GM18858 (cell line): ENCODE results near the gene ANKLE1.

Experiments
- ATAC-seq: cut with Tn5 transposase; IDR thresholded peaks from one replicate; pipeline ENCODE4 v1.9.1; 2021; ENCODE audit not compliant: unreplicated experiment

ANKLE1 gene, protein sequence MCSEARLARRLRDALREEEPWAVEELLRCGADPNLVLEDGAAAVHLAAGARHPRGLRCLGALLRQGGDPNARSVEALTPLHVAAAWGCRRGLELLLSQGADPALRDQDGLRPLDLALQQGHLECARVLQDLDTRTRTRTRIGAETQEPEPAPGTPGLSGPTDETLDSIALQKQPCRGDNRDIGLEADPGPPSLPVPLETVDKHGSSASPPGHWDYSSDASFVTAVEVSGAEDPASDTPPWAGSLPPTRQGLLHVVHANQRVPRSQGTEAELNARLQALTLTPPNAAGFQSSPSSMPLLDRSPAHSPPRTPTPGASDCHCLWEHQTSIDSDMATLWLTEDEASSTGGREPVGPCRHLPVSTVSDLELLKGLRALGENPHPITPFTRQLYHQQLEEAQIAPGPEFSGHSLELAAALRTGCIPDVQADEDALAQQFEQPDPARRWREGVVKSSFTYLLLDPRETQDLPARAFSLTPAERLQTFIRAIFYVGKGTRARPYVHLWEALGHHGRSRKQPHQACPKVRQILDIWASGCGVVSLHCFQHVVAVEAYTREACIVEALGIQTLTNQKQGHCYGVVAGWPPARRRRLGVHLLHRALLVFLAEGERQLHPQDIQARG

DNA sequence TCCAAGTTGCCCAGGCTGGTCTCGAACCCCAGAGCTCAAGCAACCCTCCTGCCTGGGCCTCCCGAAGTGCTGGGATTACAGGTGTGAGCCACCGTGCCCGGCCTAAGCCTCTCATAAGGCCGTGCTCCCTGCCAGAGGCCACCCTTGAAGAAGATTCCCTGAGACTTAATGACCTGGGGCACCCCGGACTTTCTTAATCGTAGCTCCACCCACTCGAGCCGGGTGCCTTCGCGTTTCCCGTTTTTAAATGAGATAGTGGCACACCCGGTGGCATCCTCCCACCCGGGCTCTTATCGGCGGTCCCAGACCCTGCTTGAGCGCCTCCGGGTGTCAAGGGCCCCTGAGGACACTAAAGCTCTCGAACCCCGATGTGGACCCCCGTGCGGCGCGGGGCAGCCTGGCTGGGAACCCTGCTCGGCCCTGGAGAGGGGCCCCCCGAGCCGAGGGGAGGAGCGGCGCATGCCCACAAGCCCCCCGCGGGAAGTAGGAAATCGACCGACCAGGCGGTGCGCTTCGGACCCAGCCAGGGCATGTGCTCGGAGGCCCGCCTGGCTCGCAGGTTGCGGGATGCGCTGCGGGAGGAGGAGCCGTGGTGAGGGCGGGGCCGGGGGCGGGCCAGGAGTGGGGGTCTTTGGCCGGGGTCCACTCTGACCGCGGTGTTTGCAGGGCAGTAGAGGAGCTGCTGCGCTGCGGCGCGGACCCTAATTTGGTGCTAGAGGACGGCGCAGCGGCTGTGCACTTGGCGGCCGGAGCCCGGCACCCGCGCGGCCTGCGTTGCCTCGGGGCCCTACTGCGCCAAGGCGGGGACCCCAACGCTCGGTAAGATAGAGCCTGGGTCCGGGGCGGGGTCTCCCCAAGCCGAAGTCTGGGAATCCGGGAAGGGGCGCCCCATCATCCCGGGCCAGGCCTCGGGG is at the start of gene ANKLE1:
ANKLE1 (plus strand) TSS at position 511 of the 914 bp plus-strand sequence; CDS start at position 531, 20 bp downstream.
- no peak for ATAC-seq

DNA sequence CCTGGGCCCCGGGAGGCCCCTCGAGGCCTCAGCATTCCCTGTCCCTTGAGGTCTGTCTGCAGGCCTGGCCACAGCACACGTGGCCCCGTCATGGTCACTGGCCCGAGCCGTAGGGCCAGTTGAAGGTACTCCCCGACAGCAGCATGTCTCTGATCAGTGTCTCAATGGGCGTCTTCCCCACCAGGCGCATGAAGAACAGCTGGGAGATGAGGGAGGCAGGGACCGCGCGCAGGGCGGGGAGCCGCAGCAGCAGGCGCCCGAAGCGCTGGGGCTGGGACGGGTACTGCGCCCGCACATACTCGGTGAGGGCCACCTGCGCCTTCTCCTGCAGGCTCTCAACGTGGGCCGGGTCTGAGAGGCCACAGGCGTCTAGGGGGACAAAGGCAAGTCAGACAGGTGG is 49.4 kb upstream of the ANKLE1 start:
- no peak for ATAC-seq

DNA sequence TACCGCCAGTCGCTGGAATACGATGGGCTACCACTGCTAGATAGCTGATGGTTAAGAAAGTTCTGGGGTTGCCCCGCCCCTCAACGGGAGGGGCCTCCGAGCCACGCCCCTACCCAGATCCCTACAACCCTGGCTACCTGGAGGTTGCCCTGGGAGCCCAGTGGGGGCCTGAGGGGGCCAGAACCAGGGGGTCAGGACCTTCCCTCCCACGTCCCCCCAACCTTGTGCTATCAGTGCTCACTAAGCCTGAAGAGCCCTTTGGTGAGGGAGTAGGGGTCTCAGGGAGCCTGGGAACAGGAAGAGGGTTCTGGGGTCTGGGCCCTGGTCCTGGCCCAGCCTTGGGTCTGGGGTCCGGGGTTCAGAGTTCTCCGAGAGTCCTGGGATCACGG is 46.8 kb upstream of the ANKLE1 start:
- ATAC-seq = no peak

DNA sequence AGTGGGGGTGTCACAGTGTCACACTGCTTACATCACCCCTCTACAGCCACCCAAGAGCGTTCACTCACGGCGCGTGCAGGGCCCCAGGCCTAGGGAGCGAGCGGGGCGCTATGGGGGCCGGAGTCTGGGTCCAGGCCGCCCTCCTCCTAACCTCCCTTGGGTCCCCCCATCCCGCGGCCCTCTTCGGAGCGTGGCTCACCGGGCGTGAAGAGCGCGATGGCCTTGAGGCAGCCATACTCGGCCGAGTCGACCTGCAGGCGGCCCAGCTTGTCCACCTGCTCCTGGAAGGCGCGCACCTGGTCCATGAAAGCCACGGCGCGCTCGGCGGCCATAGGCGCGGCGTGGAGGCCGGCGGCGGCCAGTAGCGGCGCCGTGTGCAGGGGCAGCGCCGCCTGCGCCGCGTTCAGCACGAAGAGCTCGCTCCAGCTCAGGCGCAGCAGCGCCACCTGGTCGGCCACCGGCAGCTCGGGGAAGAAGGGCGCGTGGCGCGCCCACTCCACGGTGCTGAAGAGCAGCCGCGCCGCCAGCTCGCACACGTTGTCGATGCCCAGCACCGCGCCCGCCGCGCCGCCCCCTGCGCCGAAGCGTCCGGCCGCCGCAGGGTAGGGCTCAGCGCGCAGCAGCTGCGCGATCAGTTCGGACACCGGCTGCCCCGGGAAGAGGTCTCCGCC is 46.3 kb upstream of the ANKLE1 start:
- ATAC-seq = no peak

DNA sequence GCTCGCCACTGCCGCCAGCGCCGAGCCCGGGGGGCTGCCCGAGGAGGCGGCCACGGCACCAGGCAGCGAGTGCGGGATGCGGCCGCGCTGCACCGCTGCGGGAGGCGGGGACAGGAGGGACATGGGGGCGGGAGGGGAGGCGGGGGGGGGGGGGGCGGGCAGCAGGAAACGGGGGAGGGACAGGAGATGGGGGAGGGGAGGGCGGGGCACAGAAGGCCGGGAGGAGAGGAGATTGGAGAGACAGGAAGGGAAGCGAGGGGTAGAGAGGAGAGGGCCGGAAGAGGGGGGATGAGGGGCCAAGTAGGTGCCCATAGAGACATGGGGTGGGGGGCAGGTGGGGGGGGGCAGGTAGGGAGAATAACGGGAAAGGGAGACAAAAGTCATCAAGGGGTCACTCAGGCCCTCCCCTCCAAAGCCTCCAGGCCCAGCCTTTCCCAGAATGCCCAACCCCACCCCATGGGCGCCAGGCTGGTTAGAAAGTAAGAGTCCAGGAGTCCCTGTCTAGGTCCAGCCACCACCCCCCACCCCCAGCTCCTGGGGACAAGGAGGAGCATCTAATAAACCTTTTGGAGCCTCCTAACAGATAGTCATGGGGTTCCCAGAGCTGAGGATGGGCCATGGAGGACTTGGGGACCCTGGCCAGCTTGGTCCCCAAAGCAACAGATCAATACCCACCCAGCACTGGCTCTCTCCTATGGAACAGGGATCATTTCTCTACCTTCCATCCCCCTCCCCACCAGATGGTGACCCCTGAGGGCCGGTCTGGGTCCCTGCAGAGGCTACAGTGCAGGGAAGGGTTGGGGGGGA is 45.5 kb upstream of the ANKLE1 start:
- ATAC-seq = no peak

DNA sequence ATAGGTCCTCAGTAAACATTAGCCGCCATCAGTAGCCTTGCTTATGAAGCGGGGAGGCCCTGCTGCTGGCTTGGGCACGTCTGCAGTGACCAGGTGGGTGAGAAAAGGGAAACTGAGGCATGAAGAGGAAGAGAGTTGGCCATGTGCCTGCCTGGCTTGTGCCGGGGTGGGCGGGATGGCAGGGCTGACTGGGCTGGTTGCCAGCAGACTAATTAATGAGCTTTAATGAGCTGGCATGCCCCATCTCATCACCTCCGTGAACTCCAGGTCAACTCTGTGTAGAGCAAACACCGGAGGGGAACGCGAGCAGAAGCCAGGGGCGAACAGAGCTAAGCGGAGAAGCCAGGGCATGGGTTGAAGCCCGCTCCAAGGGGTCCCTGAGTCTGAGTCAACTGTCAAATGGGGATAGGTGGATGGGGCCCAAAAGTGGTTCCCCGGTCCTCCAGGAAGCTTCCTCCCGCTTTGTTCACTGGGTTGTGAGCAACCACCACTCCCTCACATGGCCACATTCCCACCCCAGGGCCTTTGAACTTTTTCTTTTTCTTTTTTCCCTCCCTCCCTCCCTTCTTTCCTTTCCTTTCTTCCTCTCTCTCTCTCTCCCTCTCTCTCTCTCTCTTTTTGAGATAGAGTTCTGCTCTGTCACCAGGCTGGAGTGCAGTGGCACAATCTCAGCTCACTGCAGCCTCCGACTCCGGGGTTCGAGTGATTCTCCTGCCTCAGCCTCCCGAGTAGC is 44.7 kb upstream of the ANKLE1 start:
- no peak for ATAC-seq

DNA sequence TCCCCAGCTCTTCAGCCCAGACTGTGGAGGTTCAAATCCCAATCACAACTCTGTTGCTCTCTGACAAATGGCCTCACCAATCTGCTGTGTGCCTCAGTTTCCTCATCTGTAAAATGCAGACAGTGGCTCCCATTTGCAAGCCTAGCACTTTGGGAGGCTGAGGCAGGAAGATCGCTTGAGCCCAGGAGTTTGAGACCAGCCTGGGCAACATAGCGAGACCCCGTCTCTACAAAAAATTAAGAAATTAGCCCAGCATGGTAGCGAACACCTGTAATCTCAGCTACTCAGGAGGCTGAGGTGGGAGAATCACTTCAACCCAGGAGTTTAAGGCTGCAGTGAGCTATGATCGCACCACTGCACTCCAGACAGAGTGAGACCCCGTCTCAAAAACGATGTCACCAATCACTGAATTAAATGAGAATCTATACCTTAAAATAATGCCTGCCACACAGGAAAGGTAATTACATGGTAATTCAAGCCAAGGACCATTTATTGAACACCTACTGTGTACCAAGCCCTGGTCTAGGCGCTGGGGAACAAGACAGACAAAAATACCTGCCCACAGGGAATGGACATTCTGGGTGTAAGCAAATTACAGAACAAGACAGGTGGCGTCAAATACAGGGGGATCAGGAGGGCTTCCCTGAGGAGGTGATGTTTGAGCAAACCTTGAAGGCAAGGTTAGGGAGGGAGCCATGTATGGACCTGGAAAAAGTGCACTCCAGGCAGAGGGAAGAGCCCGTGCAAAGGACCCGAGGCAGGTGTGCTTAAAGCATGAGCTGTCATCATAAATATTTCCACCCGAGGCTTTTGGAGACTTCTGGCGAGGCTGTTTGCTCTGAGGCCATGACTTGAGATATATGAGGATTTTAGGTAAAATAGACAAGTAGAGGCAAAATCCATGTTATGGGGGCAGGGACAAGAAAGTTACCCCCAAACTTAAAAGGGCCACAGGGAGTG is 43.7 kb upstream of the ANKLE1 start:
- no peak for ATAC-seq

DNA sequence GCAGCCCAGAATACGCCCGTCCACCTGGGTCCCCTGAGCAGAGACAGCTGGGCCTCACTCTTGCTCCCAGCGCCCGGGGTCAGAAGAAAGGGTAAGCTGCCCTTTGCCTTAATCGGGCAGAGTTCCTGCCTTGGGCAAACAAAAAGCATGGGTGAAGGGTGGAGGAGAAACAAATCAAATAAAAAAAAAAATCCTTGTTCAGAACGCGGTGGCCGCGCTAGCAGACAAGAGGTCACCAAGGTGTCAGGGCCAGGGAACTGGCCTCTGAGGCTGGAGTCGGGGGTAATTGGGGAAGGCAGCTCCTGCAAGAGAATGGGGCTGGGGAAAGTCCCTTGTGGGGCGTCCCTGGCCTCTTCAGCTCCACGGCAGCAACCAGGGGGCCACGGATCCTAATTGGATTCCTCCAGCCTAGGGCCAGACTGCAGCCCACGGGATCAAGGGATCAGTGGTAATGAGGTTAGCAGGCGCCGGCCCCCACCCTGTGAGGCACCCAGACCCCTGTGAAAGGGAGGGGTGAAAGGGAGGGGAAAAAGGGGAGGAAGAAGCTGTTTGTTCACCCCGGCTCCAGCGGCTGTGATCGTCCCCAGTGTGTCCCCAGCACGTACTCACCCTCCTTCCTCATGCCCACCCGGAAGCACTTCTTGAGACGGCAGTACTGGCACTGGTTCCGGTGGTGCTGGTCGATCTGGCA is 41.5 kb upstream of the ANKLE1 start:
- ATAC-seq = no peak

DNA sequence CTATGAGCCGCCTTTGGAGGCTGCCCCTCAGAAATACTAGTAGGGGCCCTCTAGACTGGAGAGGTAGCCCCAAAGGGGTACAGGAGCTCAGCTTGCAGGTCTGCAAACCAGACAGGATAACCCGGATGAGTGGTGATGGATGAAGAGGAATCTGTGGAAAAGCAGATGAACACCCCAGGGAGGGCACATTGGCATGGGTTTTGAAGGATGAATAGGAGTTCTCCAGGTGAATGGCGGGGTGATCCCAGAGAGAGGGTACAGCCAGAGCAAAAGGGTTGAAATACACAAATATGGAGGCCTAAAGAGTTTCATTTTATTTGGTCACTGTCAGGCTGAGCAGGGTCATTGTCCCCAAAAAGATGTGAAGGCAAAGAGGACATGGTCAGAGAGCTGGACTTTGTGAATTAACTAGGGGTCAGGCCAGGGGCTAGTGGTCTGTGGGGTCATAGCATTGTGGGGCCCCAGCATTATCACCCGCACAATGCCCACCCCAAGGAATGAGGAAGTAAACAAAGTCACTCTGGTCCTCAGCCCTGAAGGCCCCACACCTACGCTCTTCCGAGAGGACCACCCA is 40.8 kb upstream of the ANKLE1 start:
- ATAC-seq = no peak

DNA sequence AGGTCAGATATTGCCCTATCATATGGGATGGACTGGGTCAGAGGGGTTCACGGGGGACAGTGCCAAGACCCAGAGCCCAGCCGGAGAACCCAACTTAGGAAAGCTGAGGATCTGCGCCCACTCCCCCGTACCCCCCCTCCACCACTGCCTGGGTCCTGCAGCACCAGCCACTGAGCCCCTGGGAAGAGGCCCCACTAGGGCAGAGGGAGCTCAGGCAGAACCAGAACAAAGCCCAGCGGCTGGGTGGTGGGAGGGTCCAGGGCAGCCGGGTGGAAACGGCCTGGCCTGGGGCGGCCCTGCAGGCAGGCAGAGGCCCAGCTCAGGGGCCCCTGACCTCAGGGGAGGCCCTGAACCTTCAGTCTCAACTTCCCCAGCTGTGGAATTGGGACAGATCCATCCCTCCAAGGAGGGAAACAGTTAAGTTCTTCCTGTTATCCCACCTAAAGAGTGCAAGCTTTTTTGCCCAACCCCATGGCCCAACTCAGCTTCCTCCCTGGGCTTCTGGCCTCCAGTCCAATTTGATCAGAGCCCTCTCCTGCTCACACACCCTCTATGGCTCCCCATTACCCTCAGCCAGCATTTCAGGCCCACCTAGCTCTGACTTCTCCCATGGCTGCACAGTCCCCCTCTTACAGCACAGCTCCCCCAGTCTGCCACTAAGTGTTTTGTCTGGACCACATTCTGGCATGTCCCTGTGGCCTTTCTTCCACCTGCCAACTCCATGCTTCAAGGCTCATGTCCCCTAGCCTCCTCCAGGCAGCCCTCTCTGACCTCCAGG is 39.1 kb upstream of the ANKLE1 start:
- no peak for ATAC-seq

DNA sequence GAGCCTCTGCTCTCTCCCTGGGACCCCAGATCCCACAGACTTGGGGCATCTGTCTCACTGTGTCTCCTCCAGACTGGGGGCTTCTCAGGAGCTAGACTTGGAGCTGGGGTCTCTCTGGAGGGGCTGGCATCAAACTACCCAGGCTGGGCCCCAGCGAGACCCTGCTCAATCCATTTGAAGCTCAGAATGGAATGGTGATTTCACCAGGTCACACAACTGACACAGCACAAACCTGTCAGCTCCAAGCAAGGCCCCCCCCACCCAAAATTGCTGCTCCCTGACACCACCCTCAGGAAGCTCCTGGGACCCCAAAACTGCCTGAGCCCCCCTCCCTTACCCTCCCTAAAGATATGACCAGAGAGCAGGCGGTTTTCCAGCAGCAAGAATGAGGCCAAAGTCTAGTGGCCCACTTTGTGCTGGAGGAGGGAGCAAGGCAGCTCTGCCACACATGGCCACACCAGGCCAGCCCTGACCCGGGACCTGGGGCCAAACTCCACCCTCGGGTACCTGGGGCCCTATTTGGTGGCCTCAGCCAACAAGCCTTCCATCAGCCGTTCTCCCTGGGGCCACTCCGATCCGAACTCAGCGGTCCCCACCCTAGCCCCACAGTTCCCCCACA is 38.4 kb upstream of the ANKLE1 start:
- ATAC-seq = no peak

DNA sequence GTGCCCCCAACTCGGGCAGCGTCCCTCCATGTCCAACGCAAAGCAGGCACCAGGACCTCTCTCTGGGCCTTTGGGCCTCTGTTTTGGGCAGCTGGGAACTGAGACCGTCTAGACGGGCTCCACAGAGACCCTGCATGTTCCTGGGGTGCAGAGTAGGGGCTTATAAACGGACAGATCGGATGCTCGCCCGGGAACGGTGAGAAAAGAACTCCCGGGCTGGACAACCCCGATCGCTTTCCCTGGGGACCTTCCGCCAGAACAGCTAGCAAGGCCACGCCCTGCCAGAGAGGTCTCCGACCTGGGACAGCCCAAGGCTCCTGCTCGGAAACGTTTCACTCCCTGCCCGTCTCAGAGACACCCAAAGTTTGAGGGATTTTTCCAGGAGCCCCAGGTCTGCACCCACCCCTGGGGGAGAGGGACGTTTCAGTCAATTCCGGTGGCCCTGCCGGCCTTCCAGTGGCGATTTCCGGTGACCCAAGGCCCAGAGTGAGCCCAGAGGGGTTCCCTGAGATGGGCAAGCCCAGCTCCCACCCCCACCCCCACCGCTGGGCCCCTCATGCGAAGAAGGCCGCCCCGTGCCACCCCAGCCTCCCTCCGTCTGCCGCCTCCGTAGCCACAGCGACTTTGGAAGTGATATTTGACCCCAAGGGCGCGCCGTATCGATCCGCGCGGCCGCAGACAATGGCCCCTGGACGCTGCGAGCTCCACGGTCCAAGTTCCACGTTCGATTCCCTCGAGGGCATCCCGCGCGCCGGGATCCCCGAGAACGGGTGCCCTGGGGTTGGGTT is 37.7 kb upstream of the ANKLE1 start:
- ATAC-seq = no peak

DNA sequence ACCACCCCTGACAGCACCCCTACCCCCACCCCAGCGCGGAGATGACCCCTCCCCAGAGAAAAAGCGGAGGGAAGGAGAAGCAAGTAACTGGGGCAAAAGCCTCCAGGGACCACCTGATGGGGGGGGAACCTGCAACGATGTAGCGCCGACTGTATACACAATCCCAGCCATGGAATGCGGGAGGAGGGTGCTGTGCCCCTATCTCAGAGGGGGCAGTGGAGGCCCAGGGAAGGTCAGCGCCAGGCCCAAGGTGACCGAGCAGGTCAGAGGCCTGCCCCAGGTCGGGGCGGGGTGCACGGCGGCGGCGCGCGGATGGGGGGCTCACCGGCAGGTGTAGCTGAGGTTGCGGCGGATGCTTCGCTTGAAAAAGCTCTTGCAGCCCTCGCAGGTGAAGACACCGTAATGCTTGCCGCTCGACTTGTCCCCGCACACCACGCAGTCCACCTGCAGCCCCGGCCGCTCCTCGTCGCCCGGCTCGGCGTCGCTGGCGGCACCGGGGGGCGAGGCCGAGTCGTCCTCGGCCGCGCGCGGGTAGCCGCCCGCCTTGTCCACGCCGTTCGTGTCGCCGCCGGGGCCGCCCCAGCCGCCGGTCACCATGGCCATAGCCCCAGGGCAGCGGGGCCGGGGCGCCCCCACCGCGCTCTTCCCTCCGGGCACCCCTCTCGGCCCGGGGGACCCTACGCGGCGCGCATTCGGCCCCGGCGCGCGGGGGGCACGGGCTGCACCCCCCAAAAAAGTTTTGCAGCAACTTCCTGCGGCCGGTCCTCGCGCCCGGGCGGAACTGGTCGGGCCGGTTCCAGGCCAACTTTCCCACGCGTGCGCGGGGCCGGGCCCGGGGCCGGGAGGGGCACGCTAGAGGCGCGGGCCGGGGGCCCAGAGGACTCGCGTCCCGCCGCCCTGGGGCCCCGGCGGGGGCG is 36.8 kb upstream of the ANKLE1 start:
- no peak for ATAC-seq

DNA sequence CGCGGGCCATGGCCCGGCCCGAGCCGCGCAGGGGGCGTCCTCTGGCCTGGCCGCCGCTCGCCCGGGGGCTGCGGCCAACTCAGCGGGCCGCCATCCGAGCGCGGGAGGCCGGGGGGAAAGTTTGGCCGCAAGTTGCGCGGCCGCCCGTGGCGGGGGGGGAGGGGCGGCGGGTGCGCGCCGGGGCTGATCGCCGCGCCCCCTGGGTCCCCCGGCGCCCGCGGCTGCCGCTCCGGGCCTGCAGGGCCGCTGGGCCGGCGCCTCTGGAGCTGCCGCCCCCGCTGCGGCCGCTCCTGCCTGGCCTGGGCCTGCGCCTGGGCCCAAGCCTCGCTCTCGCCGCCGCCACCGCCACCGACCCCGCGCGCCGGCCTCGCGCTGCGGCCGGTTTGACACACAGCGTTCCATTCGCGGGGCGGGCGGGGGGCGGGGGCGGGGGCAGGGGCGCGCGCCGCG is 36.1 kb upstream of the ANKLE1 start, which contains the start of gene NR2F6:
NR2F6 (minus strand) TSS at position 385 of the 450 bp plus-strand sequence. CDS start 699 bp downstream, outside the sequence.
- ATAC-seq = no peak
